CD4-positive, alpha-beta T cell (primary cell): ENCODE data around the gene NFIA. TPM values are rescaled to one million over a fixed set of nuclear protein-coding genes. Genes with fewer than 3 reads are reported as not detected.

Experiments
- ATAC-seq: fragments of 200-7000 bp; cut with Tn5 transposase; one replicate; pipeline ENCODE4 v1.10.0; 2022; ENCODE audit warnings: mild to moderate bottlenecking; ENCODE audit not compliant: poor library complexity
- CTCF ChIA-PET: fragments of 350-600 bp; sonication (Branson Sonifier 250); formaldehyde crosslinking; loops from one replicate; lab custom pipeline; 2021; ENCODE audit warnings: antibody characterized with exemption, inconsistent platforms; lab: Charles Lee
- POLR2A ChIA-PET: fragments of 350-600 bp; sonication (Branson Sonifier 250); formaldehyde crosslinking; loops from one replicate; lab custom pipeline; 2021; ENCODE audit warnings: antibody characterized with exemption, inconsistent platforms; lab: Charles Lee
- DNase-seq, 14 experiments: peaks; one replicate each; pipeline ENCODE4 v3.0.0-alpha.2; 2013 to 2020; ENCODE audit warnings: mixed read lengths in 2 of 14
- H3K27ac ChIP-seq, 2 donors: one replicate each; pipeline versions ENCODE4 v1.5.1 to v1.7.0; 2013; ENCODE audit warnings: low read length in 2 of 2, low read depth in 1 of 2, mild to moderate bottlenecking in 1 of 2
- H3K27me3 ChIP-seq, 2 experiments: 1 replicate in 1 of 2; 2 replicates in 1 of 2; pipeline versions ENCODE4 v1.6.1 to v1.7.0; 2013; ENCODE audit warnings: low read length in 2 of 2, control low read depth in 1 of 2, mild to moderate bottlenecking in 1 of 2, moderate library complexity in 1 of 2; ENCODE audit not compliant: insufficient read depth in 2 of 2, control insufficient read depth in 1 of 2
- H3K36me3 ChIP-seq: one replicate; pipeline ENCODE4 v1.6.1; 2013; ENCODE audit warnings: low read length, control low read depth; ENCODE audit not compliant: insufficient read depth
- H3K4me1 ChIP-seq: one replicate; pipeline ENCODE4 v1.6.1; 2013; ENCODE audit warnings: low read length, control low read depth; ENCODE audit not compliant: insufficient read depth
- H3K4me3 ChIP-seq: one replicate; pipeline ENCODE4 v1.5.1; 2013; ENCODE audit warnings: mild to moderate bottlenecking, low read length, moderate library complexity
- H3K9me3 ChIP-seq, 2 experiments: 1 replicate in 1 of 2; 2 replicates in 1 of 2; pipeline versions ENCODE4 v1.6.1 to v1.7.0; 2013; ENCODE audit warnings: low read length in 2 of 2, mild to moderate bottlenecking in 2 of 2, control low read depth in 1 of 2, moderate library complexity in 1 of 2; ENCODE audit not compliant: control insufficient read depth in 1 of 2, insufficient read depth in 1 of 2
- H3K27ac Mint-ChIP-seq: one replicate; pipeline ENCODE4 v1.8.0; 2020; ENCODE audit warnings: mixed read lengths
- H3K27me3 Mint-ChIP-seq: one replicate; pipeline ENCODE4 v1.8.0; 2021; ENCODE audit warnings: mixed read lengths
- H3K36me3 Mint-ChIP-seq: one replicate; pipeline ENCODE4 v1.8.0; 2021; ENCODE audit warnings: low read depth, mixed read lengths
- H3K4me1 Mint-ChIP-seq: one replicate; pipeline ENCODE4 v1.8.0; 2021; ENCODE audit warnings: low read depth, mixed read lengths
- H3K4me3 Mint-ChIP-seq: one replicate; pipeline ENCODE4 v1.8.0; 2020; ENCODE audit warnings: mild to moderate bottlenecking, mixed read lengths
- H3K9me3 Mint-ChIP-seq: one replicate; pipeline ENCODE4 v1.8.0; 2020; ENCODE audit warnings: mixed read lengths
- intact Hi-C, 2 experiments: fragments of 100-400 bp; cut with DNase I in 1 of 2; cut with micrococcal nuclease in 1 of 2; formaldehyde crosslinking; loops; one replicate each; pipeline versions ENCODE4 v1.15.1 to v1.9.0; 2023 to 2025; cut with DNase I, micrococcal nuclease
- total RNA-seq, 174 experiments: library from RNA in 2 of 174; stranded (reverse) in 2 of 174; gene quantifications; one replicate each; pipeline ENCODE4 v1.2.3 and lab custom pipeline; 2021 to 2026
- TF ChIP-seq, protein P1 (sequence below): fragments of 200-600 bp; IDR thresholded peaks from one replicate; pipeline ENCODE4 v1.8.0; 2022; ENCODE audit warnings: antibody characterized with exemption, mild to moderate bottlenecking

The NFIA gene
- total RNA-seq, 2 experiments from 2014 or later: 4.8 to 5.9 TPM

DNA sequence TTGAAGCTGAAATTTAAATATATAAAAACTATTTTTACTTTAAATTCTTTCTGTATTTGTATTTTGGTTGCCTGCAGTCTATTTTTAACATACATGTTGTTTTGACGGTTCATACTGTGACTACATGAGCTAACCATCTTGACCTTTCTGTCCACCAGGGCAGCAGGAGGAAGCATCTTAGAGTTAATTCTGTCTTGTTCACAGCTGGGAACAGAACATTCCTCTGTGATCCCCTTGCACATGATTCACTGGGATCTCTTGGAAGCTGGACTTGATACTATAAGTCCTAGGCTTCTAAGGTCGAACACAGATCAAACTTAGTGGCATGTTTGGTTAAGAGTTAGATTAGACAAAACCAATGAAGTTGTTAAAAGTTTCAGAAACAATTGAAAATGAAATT lies 99.7 kb downstream of the NFIA start:
- ChIA-PET POLR2A (no interaction called here), CTCF (no interaction called here)
- Histone ChIP-seq H3K27me3 (no peaks in the 10 kb centered on the region), H3K4me3 (no peak overlapping the region), H3K36me3 (no peaks in the 10 kb centered on the region), H3K4me1 (no peaks in the 10 kb centered on the region), H3K9me3 (no peaks in the 10 kb centered on the region), H3K27ac (no peak overlapping the region)
- Mint-ChIP-seq H3K36me3 (no peaks in the 10 kb centered on the region), H3K4me1 (peaks cover 4% of the 10 kb centered on the region), H3K27ac (no peak overlapping the region), H3K9me3 (no peaks in the 10 kb centered on the region), H3K4me3 (no peak overlapping the region), H3K27me3 (no peaks in the 10 kb centered on the region)
- intact Hi-C loops: no loop called here
- DNase-seq: no peak
- no peak for ATAC-seq
- TF ChIP-seq, protein P1, sequence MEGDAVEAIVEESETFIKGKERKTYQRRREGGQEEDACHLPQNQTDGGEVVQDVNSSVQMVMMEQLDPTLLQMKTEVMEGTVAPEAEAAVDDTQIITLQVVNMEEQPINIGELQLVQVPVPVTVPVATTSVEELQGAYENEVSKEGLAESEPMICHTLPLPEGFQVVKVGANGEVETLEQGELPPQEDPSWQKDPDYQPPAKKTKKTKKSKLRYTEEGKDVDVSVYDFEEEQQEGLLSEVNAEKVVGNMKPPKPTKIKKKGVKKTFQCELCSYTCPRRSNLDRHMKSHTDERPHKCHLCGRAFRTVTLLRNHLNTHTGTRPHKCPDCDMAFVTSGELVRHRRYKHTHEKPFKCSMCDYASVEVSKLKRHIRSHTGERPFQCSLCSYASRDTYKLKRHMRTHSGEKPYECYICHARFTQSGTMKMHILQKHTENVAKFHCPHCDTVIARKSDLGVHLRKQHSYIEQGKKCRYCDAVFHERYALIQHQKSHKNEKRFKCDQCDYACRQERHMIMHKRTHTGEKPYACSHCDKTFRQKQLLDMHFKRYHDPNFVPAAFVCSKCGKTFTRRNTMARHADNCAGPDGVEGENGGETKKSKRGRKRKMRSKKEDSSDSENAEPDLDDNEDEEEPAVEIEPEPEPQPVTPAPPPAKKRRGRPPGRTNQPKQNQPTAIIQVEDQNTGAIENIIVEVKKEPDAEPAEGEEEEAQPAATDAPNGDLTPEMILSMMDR: no peak

DNA sequence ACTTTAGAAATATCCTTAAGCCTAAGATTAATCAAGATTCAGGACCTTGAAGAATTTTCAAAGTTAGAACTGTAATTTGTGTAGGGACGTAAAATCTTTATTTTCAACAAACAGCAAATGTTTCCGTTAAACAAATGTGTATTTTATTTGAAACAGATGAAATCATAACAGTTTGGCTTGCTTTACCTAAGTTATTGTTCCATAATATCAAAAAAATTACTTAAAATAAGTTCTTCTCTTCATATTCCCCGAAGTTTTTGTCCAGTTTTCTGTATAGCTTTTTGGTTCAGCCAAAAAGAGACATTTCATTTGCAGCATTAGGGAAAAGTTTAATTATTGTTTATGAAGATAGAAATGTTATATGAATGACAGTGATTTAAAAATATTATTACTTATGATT lies 100.1 kb downstream of the NFIA start:
- Mint-ChIP-seq H3K4me1 (peaks cover 4% of the 10 kb centered on the region), H3K27me3 (no peaks in the 10 kb centered on the region), H3K4me3 (no peak overlapping the region), H3K27ac (no peak overlapping the region), H3K36me3 (no peaks in the 10 kb centered on the region), H3K9me3 (no peaks in the 10 kb centered on the region)
- TF ChIP-seq, protein P1: no peak
- Histone ChIP-seq H3K9me3 (no peaks in the 10 kb centered on the region), H3K27me3 (no peaks in the 10 kb centered on the region), H3K27ac (no peak overlapping the region), H3K4me3 (no peak overlapping the region), H3K36me3 (no peaks in the 10 kb centered on the region), H3K4me1 (no peaks in the 10 kb centered on the region)
- DNase-seq (no peak), ATAC-seq (no peak)
- CTCF ChIA-PET: no interaction called here
- intact Hi-C loops: no loop called here
- POLR2A ChIA-PET: no interaction called here

DNA sequence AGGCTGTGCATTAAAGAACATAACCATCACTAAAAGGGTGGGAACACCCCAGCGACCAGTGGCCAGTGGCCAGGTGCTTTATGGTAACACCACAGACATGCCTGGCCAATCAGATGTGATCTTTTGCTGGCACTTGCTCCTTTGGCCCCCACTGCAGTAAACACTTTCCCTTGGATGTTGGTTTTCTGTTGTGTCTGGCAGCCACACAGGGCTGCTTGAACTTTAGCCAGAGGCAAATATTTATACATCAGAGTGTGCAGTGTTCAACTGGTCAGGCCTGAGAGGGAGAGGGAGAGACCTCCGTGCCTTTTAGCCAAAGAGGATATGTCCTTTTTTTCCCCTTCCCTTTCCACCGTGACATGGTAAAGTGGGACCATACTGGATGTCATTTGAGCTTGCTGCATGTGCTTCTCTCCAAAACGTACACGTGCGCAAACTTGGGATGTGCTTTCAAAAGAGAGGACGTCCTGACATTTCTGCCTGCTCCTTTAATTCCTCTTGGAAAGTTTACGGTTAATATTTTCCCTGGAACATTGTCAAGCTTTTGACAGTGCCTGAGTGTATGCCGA lies 101.2 kb downstream of the NFIA start:
- no peak for ATAC-seq
- Mint-ChIP-seq H3K27ac (no peak overlapping the region), H3K4me3 (no peak overlapping the region), H3K4me1 (peaks cover 4% of the 10 kb centered on the region), H3K27me3 (no peaks in the 10 kb centered on the region), H3K36me3 (no peaks in the 10 kb centered on the region), H3K9me3 (no peaks in the 10 kb centered on the region)
- H3K36me3 ChIP-seq: no peaks in the 10 kb centered on the region
- H3K4me1 ChIP-seq: no peaks in the 10 kb centered on the region
- no peak for DNase-seq
- TF ChIP-seq, protein P1: no peak
- intact Hi-C loops: no loop called here
- H3K27me3 ChIP-seq: no peaks in the 10 kb centered on the region
- H3K4me3 ChIP-seq: no peak overlapping the region
- no peaks in the 10 kb centered on the region for H3K9me3 ChIP-seq
- ChIA-PET POLR2A (no interaction called here), CTCF (interaction anchor here (1.2 kb wide), 1 partner anchor 134 kb away, joined by 3 read pairs; no protein-coding TSS in a partner anchor)
- no peak overlapping the region for H3K27ac ChIP-seq
